OCI-LY7 (cell line): Measurements from ENCODE around the gene TTC7B. TPM values are rescaled to one million over a fixed set of nuclear protein-coding genes. Genes with fewer than 3 reads are reported as not detected.

ENCODE experiments used
- BruUV-seq: library from RNA; stranded (reverse); fragments of 400-500 nt; replicated peaks from 2 replicates; lab custom pipeline; 2021; lab: Mats Ljungman, UMichigan
- CTCF ChIA-PET: fragments of 300-600 bp; sonication (Branson Sonifier 250); formaldehyde crosslinking; loops from one replicate; lab custom pipeline; 2022; ENCODE audit warnings: antibody characterized with exemption; ENCODE audit not compliant: unreplicated experiment; lab: Charles Lee
- POLR2A ChIA-PET: fragments of 300-600 bp; sonication (Branson Sonifier 250); formaldehyde crosslinking; loops from one replicate; lab custom pipeline; 2022; ENCODE audit warnings: antibody characterized with exemption; lab: Charles Lee
- DNase-seq: peaks from one replicate; pipeline ENCODE4 v3.0.0-alpha.2; 2015; ENCODE audit warnings: low spot score
- H2AFZ ChIP-seq: fragments of 200-600 bp; sonication (generic), shearing (Covaris generic); 2 replicates; pipeline ENCODE4 v1.6.1; 2014; ENCODE audit warnings: mild to moderate bottlenecking, antibody characterized with exemption, low read length, moderate library complexity
- H3K27ac ChIP-seq: fragments of 200-600 bp; sonication (generic); 2 replicates; pipeline ENCODE4 v1.5.1; 2014; ENCODE audit warnings: mixed run types, low read depth, mild to moderate bottlenecking, moderate library complexity, low read length, inconsistent platforms; ENCODE audit not compliant: poor library complexity, severe bottlenecking
- H3K36me3 ChIP-seq: fragments of 200-600 bp; sonication (generic); 2 replicates; pipeline ENCODE4 v1.6.1; 2014; ENCODE audit warnings: mild to moderate bottlenecking, antibody characterized with exemption, low read length, moderate library complexity, mixed read lengths; ENCODE audit not compliant: insufficient read depth
- H3K4me1 ChIP-seq: fragments of 200-600 bp; sonication (generic); 2 replicates; pipeline ENCODE4 v1.5.1; 2014; ENCODE audit warnings: mild to moderate bottlenecking, low read length; ENCODE audit not compliant: insufficient read depth, poor library complexity, severe bottlenecking
- H3K4me2 ChIP-seq: fragments of 200-600 bp; sonication (generic); 2 replicates; pipeline ENCODE4 v1.6.1; 2014; ENCODE audit warnings: mild to moderate bottlenecking, low read length
- H3K4me3 ChIP-seq: fragments of 200-600 bp; sonication (generic); 2 replicates; pipeline ENCODE4 v1.5.1; 2014; ENCODE audit warnings: mild to moderate bottlenecking, low read depth, low read length; ENCODE audit not compliant: poor library complexity, severe bottlenecking
- H3K79me2 ChIP-seq: fragments of 200-600 bp; sonication (generic); 2 replicates; pipeline ENCODE4 v1.6.1; 2016; ENCODE audit warnings: low read depth, mild to moderate bottlenecking, low read length, moderate library complexity, mixed read lengths; ENCODE audit not compliant: insufficient read depth
- H3K9me2 ChIP-seq: fragments of 200-600 bp; sonication (generic); 2 replicates; pipeline ENCODE4 v1.6.1; 2016; ENCODE audit warnings: mild to moderate bottlenecking, low read length, mixed read lengths; ENCODE audit not compliant: insufficient read depth
- H3K9me3 ChIP-seq: fragments of 200-600 bp; sonication (generic); 2 replicates; pipeline ENCODE4 v1.6.1; 2014; ENCODE audit warnings: mild to moderate bottlenecking, mixed run types, low read length, mixed read lengths
- H4K20me1 ChIP-seq: fragments of 200-600 bp; sonication (generic); 2 replicates; pipeline ENCODE4 v1.6.1; 2014; ENCODE audit warnings: mild to moderate bottlenecking, antibody characterized with exemption, low read length, moderate library complexity, mixed read lengths; ENCODE audit not compliant: insufficient read depth
- CTCF ChIP-seq: fragments of 200-600 bp; sonication (generic); conservative IDR thresholded peaks from 2 replicates; pipeline ENCODE4 v1.5.1; 2014; ENCODE audit warnings: mild to moderate bottlenecking, antibody characterized with exemption, low read length, moderate library complexity, mixed read lengths
- EZH2phosphoT487 ChIP-seq: fragments of 200-600 bp; sonication (generic); IDR thresholded peaks from 2 replicates; pipeline ENCODE4 v1.6.1; 2018; ENCODE audit warnings: low read depth, borderline replicate concordance, mild to moderate bottlenecking, mixed run types, antibody characterized with exemption, low read length, moderate library complexity, mixed read lengths
- intact Hi-C: fragments of 100-400 bp; cut with micrococcal nuclease; formaldehyde crosslinking; loops from one replicate; pipeline ENCODE4 v1.10.0; 2022; ENCODE audit not compliant: unreplicated experiment
- total RNA-seq, 2 experiments: library from RNA; depleted of rRNA in 1 of 2; stranded (reverse); fragments of >200 nt in 1 of 2; shearing (Covaris generic) in 1 of 2; gene quantifications; 2 replicates each; pipeline ENCODE4 v1.2.3, GENCODE V29; 2014 to 2022

The TTC7B gene
- total RNA-seq, 2 experiments from 2014 or later: 0.19 to 0.51 TPM

- BruUV-seq: no TSS peak
- CTCF ChIA-PET: no interaction called here
Observed at GRCh38 chr14:90610346-90611040, 205.7 kb downstream of the TTC7B start.

GRCh38 chr14:90609376-90609775 is 206.9 kb downstream of the TTC7B start:
- no peak for TF ChIP-seq CTCF
- TF ChIP-seq EZH2phosphoT487: no peak
- Histone ChIP-seq H3K9me3 (no peaks in the 10 kb centered on the region), H3K4me2 (no peak overlapping the region), H3K79me2 (no peaks in the 10 kb centered on the region), H3K27ac (no peak overlapping the region), H4K20me1 (no peaks in the 10 kb centered on the region), H3K9me2 (no peaks in the 10 kb centered on the region), H3K4me3 (no peak overlapping the region), H2AFZ (no peak overlapping the region), H3K36me3 (no peaks in the 10 kb centered on the region), H3K4me1 (no peaks in the 10 kb centered on the region)
- POLR2A ChIA-PET: no interaction called here
- DNase-seq: no peak
- BruUV-seq: no TSS peak
- intact Hi-C loops: no loop called here
- CTCF ChIA-PET: no interaction called here

More at GRCh38 chr14:90610346-90611040, 205.7 kb downstream of the TTC7B start:
- Histone ChIP-seq H2AFZ (no peak overlapping the region), H3K79me2 (no peaks in the 10 kb centered on the region), H4K20me1 (no peaks in the 10 kb centered on the region), H3K9me2 (no peaks in the 10 kb centered on the region), H3K4me2 (no peak overlapping the region), H3K9me3 (no peaks in the 10 kb centered on the region), H3K36me3 (no peaks in the 10 kb centered on the region), H3K4me1 (no peaks in the 10 kb centered on the region), H3K4me3 (no peak overlapping the region), H3K27ac (no peak overlapping the region)
- no peak for DNase-seq
- POLR2A ChIA-PET: no interaction called here
- TF ChIP-seq CTCF (no peak), EZH2phosphoT487 (no peak)
- intact Hi-C loops: no loop called here

- Histone ChIP-seq H3K4me3 (no peak overlapping the region), H3K36me3 (no peaks in the 10 kb centered on the region), H3K27ac (no peak overlapping the region), H3K4me1 (no peaks in the 10 kb centered on the region), H3K9me3 (no peaks in the 10 kb centered on the region), H3K4me2 (no peak overlapping the region), H2AFZ (no peak overlapping the region), H4K20me1 (no peaks in the 10 kb centered on the region), H3K79me2 (no peaks in the 10 kb centered on the region), H3K9me2 (no peaks in the 10 kb centered on the region)
- BruUV-seq: no TSS peak
- CTCF ChIA-PET: no interaction called here
- POLR2A ChIA-PET: no interaction called here
- peak; percentile 12 for DNase-seq
- intact Hi-C loops: no loop called here
- TF ChIP-seq EZH2phosphoT487 (no peak), CTCF (no peak)
Observed at GRCh38 chr14:90608929-90609341, 207.3 kb downstream of the TTC7B start.
